Panc1 (cell line): Measurements from ENCODE around the gene NUDT3.

Source experiments
- POLR2AphosphoS5 ChIP-seq: IDR thresholded peaks from 2 replicates; pipeline ENCODE4 v1.6.1; 2012; ENCODE audit warnings: mild to moderate bottlenecking, low read depth, low read length, moderate library complexity
- SIN3A ChIP-seq: IDR thresholded peaks from 2 replicates; pipeline ENCODE4 v1.6.1; 2012; ENCODE audit warnings: low read depth, mild to moderate bottlenecking, low read length, moderate library complexity, borderline replicate concordance; ENCODE audit not compliant: insufficient read depth
- TF ChIP-seq, protein P1 (sequence below): fragments of 450-650 bp; IDR thresholded peaks from 2 replicates; pipeline ENCODE4 v1.5.1; 2017; ENCODE audit warnings: mild to moderate bottlenecking
- TF ChIP-seq, protein P2 (sequence below), 2 experiments: IDR thresholded peaks; 2 replicates each; pipeline ENCODE4 v1.6.1; 2011 to 2012; ENCODE audit warnings: low read depth in 2 of 2, control low read depth in 1 of 2, low read length in 1 of 2, mild to moderate bottlenecking in 1 of 2, moderate library complexity in 1 of 2; ENCODE audit not compliant: insufficient read depth in 1 of 2

GRCh38 chr6:34412643-34413214 is 20.3 kb upstream of the NUDT3 start:
- TF ChIP-seq, protein P1, sequence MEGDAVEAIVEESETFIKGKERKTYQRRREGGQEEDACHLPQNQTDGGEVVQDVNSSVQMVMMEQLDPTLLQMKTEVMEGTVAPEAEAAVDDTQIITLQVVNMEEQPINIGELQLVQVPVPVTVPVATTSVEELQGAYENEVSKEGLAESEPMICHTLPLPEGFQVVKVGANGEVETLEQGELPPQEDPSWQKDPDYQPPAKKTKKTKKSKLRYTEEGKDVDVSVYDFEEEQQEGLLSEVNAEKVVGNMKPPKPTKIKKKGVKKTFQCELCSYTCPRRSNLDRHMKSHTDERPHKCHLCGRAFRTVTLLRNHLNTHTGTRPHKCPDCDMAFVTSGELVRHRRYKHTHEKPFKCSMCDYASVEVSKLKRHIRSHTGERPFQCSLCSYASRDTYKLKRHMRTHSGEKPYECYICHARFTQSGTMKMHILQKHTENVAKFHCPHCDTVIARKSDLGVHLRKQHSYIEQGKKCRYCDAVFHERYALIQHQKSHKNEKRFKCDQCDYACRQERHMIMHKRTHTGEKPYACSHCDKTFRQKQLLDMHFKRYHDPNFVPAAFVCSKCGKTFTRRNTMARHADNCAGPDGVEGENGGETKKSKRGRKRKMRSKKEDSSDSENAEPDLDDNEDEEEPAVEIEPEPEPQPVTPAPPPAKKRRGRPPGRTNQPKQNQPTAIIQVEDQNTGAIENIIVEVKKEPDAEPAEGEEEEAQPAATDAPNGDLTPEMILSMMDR = no peak
- TF ChIP-seq POLR2AphosphoS5 (no peak), SIN3A (no peak)
- TF ChIP-seq, protein P2, sequence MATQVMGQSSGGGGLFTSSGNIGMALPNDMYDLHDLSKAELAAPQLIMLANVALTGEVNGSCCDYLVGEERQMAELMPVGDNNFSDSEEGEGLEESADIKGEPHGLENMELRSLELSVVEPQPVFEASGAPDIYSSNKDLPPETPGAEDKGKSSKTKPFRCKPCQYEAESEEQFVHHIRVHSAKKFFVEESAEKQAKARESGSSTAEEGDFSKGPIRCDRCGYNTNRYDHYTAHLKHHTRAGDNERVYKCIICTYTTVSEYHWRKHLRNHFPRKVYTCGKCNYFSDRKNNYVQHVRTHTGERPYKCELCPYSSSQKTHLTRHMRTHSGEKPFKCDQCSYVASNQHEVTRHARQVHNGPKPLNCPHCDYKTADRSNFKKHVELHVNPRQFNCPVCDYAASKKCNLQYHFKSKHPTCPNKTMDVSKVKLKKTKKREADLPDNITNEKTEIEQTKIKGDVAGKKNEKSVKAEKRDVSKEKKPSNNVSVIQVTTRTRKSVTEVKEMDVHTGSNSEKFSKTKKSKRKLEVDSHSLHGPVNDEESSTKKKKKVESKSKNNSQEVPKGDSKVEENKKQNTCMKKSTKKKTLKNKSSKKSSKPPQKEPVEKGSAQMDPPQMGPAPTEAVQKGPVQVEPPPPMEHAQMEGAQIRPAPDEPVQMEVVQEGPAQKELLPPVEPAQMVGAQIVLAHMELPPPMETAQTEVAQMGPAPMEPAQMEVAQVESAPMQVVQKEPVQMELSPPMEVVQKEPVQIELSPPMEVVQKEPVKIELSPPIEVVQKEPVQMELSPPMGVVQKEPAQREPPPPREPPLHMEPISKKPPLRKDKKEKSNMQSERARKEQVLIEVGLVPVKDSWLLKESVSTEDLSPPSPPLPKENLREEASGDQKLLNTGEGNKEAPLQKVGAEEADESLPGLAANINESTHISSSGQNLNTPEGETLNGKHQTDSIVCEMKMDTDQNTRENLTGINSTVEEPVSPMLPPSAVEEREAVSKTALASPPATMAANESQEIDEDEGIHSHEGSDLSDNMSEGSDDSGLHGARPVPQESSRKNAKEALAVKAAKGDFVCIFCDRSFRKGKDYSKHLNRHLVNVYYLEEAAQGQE (IDR thresholded peaks at IDR 0.05; ENCODE audit: insufficient read depth in 1 of 2, low read depth in 2 of 2, low read length in 1 of 2) = no peak
